ENCODE data around the gene SIGLEC14.

DNA sequence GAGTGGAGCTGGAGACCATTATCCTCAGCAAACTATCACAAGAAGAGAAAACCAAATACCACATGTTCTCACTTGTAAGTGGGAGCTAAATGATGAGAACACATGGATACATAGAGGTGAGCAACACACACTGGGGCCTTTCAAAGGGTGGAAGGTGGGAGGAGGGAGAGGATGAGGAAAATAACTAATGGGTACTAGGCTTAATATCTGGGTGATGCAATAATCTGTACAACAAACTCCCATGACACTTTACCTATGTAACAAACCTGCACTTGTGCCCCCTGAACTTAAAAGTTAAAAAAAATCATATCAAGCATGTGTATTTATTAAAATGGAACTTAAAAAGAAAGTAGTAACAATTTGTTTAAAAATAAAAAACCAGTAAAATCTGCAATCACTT is 5.0 kb downstream of the SIGLEC14 start:
- TF ChIP-seq ZNF8 (CRISPR knock-in tag; IDR thresholded peaks at IDR 0.05) (no peak), OSR1 (CRISPR knock-in tag; IDR thresholded peaks at IDR 0.05) (no peak), CREB5 (CRISPR knock-in tag; IDR thresholded peaks at IDR 0.05; ENCODE audit: low read depth) (no peak), SNAI2 (CRISPR knock-in tag; IDR thresholded peaks at IDR 0.05) (no peak), TCF4 (CRISPR knock-in tag; IDR thresholded peaks at IDR 0.05; ENCODE audit: borderline replicate concordance) (no peak)
- TF ChIP-seq, protein P1, sequence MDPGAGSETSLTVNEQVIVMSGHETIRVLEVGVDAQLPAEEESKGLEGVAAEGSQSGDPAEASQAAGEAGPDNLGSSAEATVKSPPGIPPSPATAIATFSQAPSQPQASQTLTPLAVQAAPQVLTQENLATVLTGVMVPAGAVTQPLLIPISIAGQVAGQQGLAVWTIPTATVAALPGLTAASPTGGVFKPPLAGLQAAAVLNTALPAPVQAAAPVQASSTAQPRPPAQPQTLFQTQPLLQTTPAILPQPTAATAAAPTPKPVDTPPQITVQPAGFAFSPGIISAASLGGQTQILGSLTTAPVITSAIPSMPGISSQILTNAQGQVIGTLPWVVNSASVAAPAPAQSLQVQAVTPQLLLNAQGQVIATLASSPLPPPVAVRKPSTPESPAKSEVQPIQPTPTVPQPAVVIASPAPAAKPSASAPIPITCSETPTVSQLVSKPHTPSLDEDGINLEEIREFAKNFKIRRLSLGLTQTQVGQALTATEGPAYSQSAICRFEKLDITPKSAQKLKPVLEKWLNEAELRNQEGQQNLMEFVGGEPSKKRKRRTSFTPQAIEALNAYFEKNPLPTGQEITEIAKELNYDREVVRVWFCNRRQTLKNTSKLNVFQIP (CRISPR knock-in tag; IDR thresholded peaks at IDR 0.05; ENCODE audit: borderline replicate concordance, low read depth), result no peak
- TF ChIP-seq, protein P2, sequence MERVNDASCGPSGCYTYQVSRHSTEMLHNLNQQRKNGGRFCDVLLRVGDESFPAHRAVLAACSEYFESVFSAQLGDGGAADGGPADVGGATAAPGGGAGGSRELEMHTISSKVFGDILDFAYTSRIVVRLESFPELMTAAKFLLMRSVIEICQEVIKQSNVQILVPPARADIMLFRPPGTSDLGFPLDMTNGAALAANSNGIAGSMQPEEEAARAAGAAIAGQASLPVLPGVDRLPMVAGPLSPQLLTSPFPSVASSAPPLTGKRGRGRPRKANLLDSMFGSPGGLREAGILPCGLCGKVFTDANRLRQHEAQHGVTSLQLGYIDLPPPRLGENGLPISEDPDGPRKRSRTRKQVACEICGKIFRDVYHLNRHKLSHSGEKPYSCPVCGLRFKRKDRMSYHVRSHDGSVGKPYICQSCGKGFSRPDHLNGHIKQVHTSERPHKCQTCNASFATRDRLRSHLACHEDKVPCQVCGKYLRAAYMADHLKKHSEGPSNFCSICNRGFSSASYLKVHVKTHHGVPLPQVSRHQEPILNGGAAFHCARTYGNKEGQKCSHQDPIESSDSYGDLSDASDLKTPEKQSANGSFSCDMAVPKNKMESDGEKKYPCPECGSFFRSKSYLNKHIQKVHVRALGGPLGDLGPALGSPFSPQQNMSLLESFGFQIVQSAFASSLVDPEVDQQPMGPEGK (CRISPR knock-in tag; IDR thresholded peaks at IDR 0.05; ENCODE audit: borderline replicate concordance), result no peak

Measured in SK-N-SH treated with all-trans-retinoic acid at 6 μM for 48 hours (cell line).